SW480 (cell line): ENCODE measurements around the gene SPTLC2.

ENCODE experiments used
- DNase-seq: peaks from one replicate; pipeline ENCODE4 v3.0.0-alpha.2; 2016; ENCODE audit warnings: low spot score

The SPTLC2 gene

GRCh38 chr14:77503138-77503537 is 113.3 kb downstream of the SPTLC2 start:
- DNase-seq: no peak

DNA sequence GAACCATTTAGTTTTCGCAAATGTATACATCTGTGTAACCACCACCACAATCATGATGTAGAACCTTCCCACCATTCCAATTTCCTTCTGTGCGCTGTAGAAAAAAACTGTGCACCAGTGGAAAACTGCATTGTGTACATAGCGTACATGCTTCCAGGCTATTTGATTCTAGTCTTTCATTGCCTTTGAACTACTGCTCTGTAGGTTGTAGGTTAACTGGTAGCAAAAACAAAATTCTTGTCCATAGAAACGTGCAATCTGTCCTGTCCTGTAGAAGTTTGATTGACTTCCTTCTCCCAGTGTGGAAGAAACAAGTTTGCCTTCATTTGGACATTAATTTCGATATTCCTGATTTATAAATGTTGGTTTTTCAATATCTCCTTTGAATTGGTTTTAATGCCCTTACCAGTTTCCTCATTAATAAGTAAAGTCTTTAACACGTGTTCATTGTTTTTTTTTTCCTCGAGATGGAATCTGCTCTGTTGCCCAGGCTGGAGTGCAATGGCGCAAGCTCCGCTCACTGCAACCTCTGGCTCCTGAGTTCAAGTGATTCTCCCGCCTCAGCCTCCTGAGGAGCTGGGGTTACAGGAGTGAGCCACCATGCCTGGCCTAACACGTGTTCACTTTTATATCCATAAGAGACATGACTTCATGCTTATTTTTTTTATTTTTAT is 114.2 kb downstream of the SPTLC2 start:
- DNase-seq: no peak

GRCh38 chr14:77498984-77499527 is 117.4 kb downstream of the SPTLC2 start:
- peak; percentile 51 for DNase-seq

- DNase-seq: peak; percentile 70
Measured at GRCh38 chr14:77498120-77498979, 118.1 kb downstream of the SPTLC2 start, which contains the start of gene ISM2. Gene ISM2 (minus strand): TSS chr14:77498816. CDS start chr14:77498793, 23 bp downstream.

GRCh38 chr14:77495334-77495733 is 121.1 kb downstream of the SPTLC2 start:
- no peak for DNase-seq

- no peak for DNase-seq
Measured at GRCh38 chr14:77491056-77491455, 125.4 kb downstream of the SPTLC2 start.

DNA sequence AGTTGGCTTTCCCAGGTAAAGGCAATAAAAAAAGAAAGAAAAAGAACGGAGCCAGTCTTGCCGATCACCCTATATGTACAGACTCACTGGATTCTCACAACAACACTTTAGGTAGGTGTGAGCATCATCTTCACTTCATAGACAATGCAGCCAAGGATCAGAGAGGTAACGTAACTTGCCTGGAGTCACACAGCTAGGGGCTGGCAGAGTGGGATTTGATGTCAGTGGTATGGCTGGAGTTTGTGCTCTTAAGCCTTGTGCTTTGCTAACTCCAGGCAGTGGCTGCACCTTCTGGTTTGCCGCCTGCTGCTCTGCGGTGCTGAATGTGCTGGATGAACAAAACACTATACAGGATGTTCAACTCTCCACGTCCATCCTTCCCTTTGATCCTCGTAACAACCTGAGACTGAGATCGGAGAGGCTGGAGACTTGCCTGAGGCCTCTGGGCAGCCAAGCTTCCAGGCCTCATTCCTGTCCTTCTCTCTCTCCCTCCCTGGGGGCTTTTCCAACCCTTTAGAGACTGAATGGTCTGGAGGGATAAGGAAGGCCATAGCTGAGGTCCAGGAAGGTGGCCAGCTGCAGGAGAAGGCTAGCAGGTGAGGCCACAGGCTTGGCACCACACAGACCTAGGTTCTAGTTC is 126.0 kb downstream of the SPTLC2 start:
- DNase-seq: no peak

DNA sequence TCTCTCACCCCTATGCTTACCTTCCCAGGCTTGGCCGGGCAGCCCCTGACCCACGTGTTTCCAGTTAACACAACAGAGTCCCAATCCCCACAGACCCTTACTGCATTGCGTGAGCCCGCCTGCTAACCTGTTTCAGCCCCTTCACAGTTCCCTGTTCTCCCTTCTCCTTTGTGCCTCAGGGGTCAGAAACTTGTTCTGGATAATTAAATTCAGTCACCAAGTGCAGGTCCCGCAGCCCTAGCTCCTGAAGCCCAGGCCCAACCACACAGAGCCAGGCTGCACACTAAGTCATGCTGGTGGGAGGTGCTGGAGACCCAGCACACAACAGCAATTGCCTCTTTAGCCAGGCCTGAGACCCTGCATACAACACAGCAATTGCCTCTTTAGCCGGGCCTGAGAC is 127.4 kb downstream of the SPTLC2 start:
- no peak for DNase-seq

- no peak for DNase-seq
Measured at GRCh38 chr14:77488558-77488957, 127.9 kb downstream of the SPTLC2 start.

GRCh38 chr14:77485901-77486678 is 130.3 kb downstream of the SPTLC2 start:
- DNase-seq: no peak

GRCh38 chr14:77485256-77485655 is 131.2 kb downstream of the SPTLC2 start:
- DNase-seq: no peak

- no peak for DNase-seq
Measured at GRCh38 chr14:77482422-77482821, 134.0 kb downstream of the SPTLC2 start.

- DNase-seq: no peak
Measured at GRCh38 chr14:77478796-77479195, 137.6 kb downstream of the SPTLC2 start.

GRCh38 chr14:77478029-77478428 is 138.4 kb downstream of the SPTLC2 start:
- DNase-seq: no peak

GRCh38 chr14:77475432-77476115 is 140.9 kb downstream of the SPTLC2 start:
- DNase-seq: no peak

GRCh38 chr14:77474479-77475177 is 141.8 kb downstream of the SPTLC2 start:
- no peak for DNase-seq

DNA sequence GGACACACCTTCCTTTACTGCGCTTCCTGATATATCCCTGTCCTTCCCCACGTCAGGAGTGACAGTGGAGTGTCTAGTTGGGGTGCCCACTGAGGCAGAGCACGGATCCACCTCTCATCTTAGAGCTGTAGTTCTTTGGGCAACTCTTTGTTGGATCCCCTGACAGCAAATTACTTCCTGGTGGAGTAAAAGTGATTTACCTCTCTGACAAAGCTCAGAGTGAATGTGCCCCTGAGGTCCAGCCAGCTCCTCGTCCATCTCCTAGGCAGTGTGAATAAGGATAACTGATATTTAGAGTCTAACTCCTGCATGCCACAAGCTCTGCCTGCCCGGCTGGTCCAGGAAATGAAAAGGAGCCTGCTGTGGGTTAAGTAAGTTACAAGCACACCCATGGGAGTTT is 142.5 kb downstream of the SPTLC2 start:
- DNase-seq: no peak

GRCh38 chr14:77470224-77470870 is 146.1 kb downstream of the SPTLC2 start:
- no peak for DNase-seq

GRCh38 chr14:77469539-77469938 is 146.9 kb downstream of the SPTLC2 start:
- DNase-seq: no peak

- DNase-seq: no peak
Measured at GRCh38 chr14:77469067-77469505, 147.4 kb downstream of the SPTLC2 start.
